Calu3 (cell line): ENCODE measurements around the gene CMYA5. TPM values are rescaled to one million over a fixed set of nuclear protein-coding genes. Genes with fewer than 3 reads are reported as not detected.

Source experiments
- BruUV-seq: library from RNA; stranded (reverse); fragments of 400-500 nt; replicated peaks from 2 replicates; lab custom pipeline; 2021; lab: Mats Ljungman, UMichigan
- CTCF ChIA-PET: fragments of 300-600 bp; sonication (Branson Sonifier 250); formaldehyde crosslinking; loops from one replicate; lab custom pipeline; 2022; ENCODE audit warnings: antibody characterized with exemption; lab: Charles Lee
- DNase-seq: peaks from one replicate; pipeline ENCODE4 v3.0.0; 2022
- H3K27ac Mint-ChIP-seq: one replicate; pipeline ENCODE4 v1.8.0; 2022; ENCODE audit warnings: mixed read lengths; ENCODE audit not compliant: unreplicated experiment
- H3K27me3 Mint-ChIP-seq: one replicate; pipeline ENCODE4 v1.8.0; 2022; ENCODE audit warnings: mixed read lengths; ENCODE audit not compliant: unreplicated experiment
- H3K36me3 Mint-ChIP-seq: one replicate; pipeline ENCODE4 v1.8.0; 2022; ENCODE audit warnings: mild to moderate bottlenecking, moderate library complexity, mixed read lengths; ENCODE audit not compliant: insufficient read depth, unreplicated experiment
- H3K4me1 Mint-ChIP-seq: one replicate; pipeline ENCODE4 v1.8.0; 2022; ENCODE audit warnings: mild to moderate bottlenecking, low read depth, mixed read lengths; ENCODE audit not compliant: unreplicated experiment
- H3K4me3 Mint-ChIP-seq: one replicate; pipeline ENCODE4 v1.8.0; 2022; ENCODE audit warnings: mild to moderate bottlenecking, low read depth, moderate library complexity, mixed read lengths; ENCODE audit not compliant: unreplicated experiment
- H3K9me3 Mint-ChIP-seq: one replicate; pipeline ENCODE4 v1.8.0; 2022; ENCODE audit warnings: low read depth, mixed read lengths; ENCODE audit not compliant: unreplicated experiment
- intact Hi-C: fragments of 100-400 bp; cut with micrococcal nuclease; formaldehyde crosslinking; loops from one replicate; pipeline ENCODE4 v1.10.0; 2022; ENCODE audit not compliant: unreplicated experiment
- total RNA-seq: library from RNA; stranded (reverse); gene quantifications from 2 replicates; pipeline ENCODE4 v1.2.3, GENCODE V29; 2022
- TF ChIP-seq, protein P1 (sequence below): fragments of 200-600 bp; IDR thresholded peaks from one replicate; pipeline ENCODE4 v1.8.0; 2022; ENCODE audit warnings: antibody characterized with exemption; ENCODE audit not compliant: unreplicated experiment

CMYA5 gene
- total RNA-seq, 1 experiment from 2014 or later = 3.3 TPM

DNA sequence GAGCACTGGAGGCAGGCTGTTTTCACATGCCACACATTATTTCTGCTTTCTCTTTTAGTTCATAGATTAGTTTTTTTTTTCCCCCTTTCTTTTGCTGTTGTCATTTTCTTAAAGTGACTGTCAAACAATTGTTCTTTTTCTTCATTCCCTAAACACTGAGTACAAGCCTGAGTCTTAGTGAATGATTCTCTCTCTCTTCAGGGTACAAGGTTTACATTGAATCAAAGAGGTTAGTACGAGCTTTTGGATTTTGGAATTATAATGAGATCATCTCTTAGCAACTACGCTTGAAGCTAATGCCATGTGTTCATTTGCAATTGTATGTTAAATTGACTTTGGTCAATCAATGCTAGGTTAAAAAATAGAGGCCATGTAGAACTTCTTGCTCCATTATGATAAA lies 125.1 kb downstream of the CMYA5 start:
- CTCF ChIA-PET = no interaction called here
- BruUV-seq = no TSS peak
- no peak for DNase-seq
- H3K27me3 Mint-ChIP-seq = peaks cover 29% of the 10 kb centered on the region
- H3K4me1 Mint-ChIP-seq = no peaks in the 10 kb centered on the region
- H3K4me3 Mint-ChIP-seq = no peak overlapping the region
- H3K9me3 Mint-ChIP-seq = peaks cover 7% of the 10 kb centered on the region
- H3K27ac Mint-ChIP-seq = no peak overlapping the region
- TF ChIP-seq, protein P1, sequence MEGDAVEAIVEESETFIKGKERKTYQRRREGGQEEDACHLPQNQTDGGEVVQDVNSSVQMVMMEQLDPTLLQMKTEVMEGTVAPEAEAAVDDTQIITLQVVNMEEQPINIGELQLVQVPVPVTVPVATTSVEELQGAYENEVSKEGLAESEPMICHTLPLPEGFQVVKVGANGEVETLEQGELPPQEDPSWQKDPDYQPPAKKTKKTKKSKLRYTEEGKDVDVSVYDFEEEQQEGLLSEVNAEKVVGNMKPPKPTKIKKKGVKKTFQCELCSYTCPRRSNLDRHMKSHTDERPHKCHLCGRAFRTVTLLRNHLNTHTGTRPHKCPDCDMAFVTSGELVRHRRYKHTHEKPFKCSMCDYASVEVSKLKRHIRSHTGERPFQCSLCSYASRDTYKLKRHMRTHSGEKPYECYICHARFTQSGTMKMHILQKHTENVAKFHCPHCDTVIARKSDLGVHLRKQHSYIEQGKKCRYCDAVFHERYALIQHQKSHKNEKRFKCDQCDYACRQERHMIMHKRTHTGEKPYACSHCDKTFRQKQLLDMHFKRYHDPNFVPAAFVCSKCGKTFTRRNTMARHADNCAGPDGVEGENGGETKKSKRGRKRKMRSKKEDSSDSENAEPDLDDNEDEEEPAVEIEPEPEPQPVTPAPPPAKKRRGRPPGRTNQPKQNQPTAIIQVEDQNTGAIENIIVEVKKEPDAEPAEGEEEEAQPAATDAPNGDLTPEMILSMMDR = no peak
- H3K36me3 Mint-ChIP-seq = no peaks in the 10 kb centered on the region
- intact Hi-C loops = no loop called here

DNA sequence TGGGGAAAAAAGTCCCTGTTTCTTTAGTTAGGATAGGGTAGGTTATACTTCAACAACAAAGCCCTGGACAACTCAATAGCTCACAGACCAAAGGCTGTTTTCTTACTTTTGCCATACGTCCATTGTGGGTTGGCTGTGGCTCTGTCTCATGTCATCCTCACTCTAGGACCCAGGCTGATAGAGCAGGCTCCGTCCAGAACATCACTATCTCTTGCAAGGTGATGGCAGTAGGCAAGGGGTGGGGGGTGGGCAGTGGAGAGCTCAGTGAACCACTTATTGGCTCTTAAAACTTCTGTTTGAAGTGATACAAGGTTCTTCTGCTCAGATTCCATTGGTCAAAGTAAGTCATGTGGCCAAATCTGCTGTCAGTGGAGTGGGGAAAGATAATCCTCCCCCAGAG lies 126.4 kb downstream of the CMYA5 start:
- CTCF ChIA-PET = interaction anchor here (0.6 kb wide), 1 partner anchor 262 kb away, joined by 3 read pairs; no protein-coding TSS in a partner anchor
- DNase-seq = no peak
- H3K36me3 Mint-ChIP-seq = no peaks in the 10 kb centered on the region
- H3K27me3 Mint-ChIP-seq = peaks cover 29% of the 10 kb centered on the region
- H3K9me3 Mint-ChIP-seq = peaks cover 10% of the 10 kb centered on the region
- no peak overlapping the region for H3K4me3 Mint-ChIP-seq
- no peak overlapping the region for H3K27ac Mint-ChIP-seq
- TF ChIP-seq, protein P1 = no peak
- no TSS peak for BruUV-seq
- no peaks in the 10 kb centered on the region for H3K4me1 Mint-ChIP-seq
- intact Hi-C loops = no loop called here

DNA sequence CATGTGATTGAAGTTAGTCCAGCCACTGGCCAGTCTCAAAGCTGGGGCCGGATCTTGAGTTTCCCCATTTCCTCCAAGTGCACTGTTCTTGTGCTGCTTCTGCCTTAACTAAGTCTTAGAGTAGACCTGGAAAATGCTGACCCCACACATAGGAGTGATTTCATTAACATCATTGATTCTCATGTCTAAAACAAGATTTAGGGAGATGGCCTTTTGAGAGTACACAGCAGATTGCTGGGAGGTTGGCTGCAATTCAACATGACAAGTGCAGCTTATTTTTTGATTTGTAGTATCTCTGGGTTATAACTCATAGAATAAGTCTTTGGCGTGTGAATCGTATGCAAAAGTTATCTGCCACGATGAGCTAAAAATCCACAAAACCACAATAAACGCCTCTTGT lies 131.0 kb downstream of the CMYA5 start:
- no peaks in the 10 kb centered on the region for H3K36me3 Mint-ChIP-seq
- BruUV-seq = no TSS peak
- CTCF ChIA-PET = no interaction called here
- H3K4me1 Mint-ChIP-seq = no peaks in the 10 kb centered on the region
- no peak for DNase-seq
- H3K27ac Mint-ChIP-seq = no peak overlapping the region
- intact Hi-C loops = no loop called here
- TF ChIP-seq, protein P1 = no peak
- peaks cover 39% of the 10 kb centered on the region for H3K27me3 Mint-ChIP-seq
- peaks cover 10% of the 10 kb centered on the region for H3K9me3 Mint-ChIP-seq
- H3K4me3 Mint-ChIP-seq = no peak overlapping the region

DNA sequence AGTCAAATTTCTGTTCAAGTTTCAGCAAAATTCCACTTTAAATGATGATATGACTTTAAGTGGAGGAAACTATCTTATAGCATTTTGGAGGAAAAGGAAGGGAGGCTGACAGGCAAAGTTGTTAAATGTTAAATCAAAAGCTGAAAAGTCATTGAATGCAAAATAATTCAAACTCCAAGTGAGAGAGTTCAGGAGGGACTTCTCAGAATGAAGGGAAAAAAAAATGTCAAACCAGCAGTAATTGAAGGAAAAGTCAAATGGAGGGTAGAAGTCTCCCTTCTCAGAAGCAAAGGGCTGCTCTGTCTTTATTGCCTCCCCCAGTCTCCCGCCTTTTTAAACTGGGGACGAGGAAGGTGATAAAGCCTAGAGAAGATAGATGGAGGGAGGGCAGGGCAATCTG lies 134.8 kb downstream of the CMYA5 start:
- intact Hi-C loops = no loop called here
- no TSS peak for BruUV-seq
- TF ChIP-seq, protein P1 = no peak
- Mint-ChIP-seq H3K27me3 (peaks cover 38% of the 10 kb centered on the region), H3K9me3 (peaks cover 3% of the 10 kb centered on the region), H3K4me3 (no peak overlapping the region), H3K27ac (no peak overlapping the region), H3K4me1 (no peaks in the 10 kb centered on the region), H3K36me3 (no peaks in the 10 kb centered on the region)
- CTCF ChIA-PET = no interaction called here
- no peak for DNase-seq
